ENCODE results near the gene PIK3R5. TPM values are rescaled to one million over a fixed set of nuclear protein-coding genes. Genes with fewer than 3 reads are reported as not detected.

PIK3R5 gene
- total RNA-seq, 1 experiment from 2014 or later, result not detected

DNA sequence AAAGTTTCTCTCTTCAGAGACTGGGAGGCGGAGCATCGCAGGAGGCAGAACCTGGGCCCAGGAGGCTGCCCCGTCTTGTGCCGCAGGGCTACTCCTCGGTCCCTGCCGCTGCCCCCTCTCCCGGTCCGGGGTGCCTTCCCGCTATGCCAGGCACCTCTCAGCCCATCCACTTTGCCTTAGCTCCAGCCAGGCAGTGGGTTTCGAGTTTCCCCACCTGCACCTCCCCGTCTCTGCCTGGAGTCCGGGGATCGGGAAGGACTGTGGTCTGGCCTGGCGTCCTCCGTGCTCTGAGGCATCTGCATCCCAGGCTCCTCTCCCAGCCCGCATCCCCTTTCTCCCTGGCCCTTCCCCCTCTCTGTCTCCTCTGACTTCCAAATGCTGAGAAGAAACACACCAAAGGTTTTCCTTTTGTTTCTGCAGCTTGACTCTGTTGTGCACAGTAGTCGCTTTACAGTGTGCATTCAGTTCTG, 71.3 kb downstream of the PIK3R5 start:
- DNase-seq, result no peak
- H3K27ac Mint-ChIP-seq (ENCODE audit: unreplicated experiment), result no peak overlapping the region
- H3K4me1 Mint-ChIP-seq (ENCODE audit: low read depth, unreplicated experiment), result peaks cover 8% of the 10 kb centered on the region
- BruUV-seq (replicated peaks), result no TSS peak
- intact Hi-C loops (cut with micrococcal nuclease; ENCODE audit: unreplicated experiment), result loop anchor here (2.0 kb wide), 2 partner anchors 95 to 139 kb away; partner anchors contain the start of gene MFSD6L
- TF ChIP-seq, protein P1, sequence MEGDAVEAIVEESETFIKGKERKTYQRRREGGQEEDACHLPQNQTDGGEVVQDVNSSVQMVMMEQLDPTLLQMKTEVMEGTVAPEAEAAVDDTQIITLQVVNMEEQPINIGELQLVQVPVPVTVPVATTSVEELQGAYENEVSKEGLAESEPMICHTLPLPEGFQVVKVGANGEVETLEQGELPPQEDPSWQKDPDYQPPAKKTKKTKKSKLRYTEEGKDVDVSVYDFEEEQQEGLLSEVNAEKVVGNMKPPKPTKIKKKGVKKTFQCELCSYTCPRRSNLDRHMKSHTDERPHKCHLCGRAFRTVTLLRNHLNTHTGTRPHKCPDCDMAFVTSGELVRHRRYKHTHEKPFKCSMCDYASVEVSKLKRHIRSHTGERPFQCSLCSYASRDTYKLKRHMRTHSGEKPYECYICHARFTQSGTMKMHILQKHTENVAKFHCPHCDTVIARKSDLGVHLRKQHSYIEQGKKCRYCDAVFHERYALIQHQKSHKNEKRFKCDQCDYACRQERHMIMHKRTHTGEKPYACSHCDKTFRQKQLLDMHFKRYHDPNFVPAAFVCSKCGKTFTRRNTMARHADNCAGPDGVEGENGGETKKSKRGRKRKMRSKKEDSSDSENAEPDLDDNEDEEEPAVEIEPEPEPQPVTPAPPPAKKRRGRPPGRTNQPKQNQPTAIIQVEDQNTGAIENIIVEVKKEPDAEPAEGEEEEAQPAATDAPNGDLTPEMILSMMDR (IDR thresholded peaks at IDR 0.05; ENCODE audit: unreplicated experiment), result no peak
- H3K36me3 Mint-ChIP-seq (ENCODE audit: insufficient read depth, unreplicated experiment), result no peaks in the 10 kb centered on the region
- CTCF ChIA-PET, result interaction anchor here (1.8 kb wide), 1 partner anchor 95 kb away, joined by 10 read pairs; the partner anchor contains the start of gene MFSD6L
- H3K9me3 Mint-ChIP-seq (ENCODE audit: low read depth, unreplicated experiment), result no peaks in the 10 kb centered on the region
- peaks cover 57% of the 10 kb centered on the region for H3K27me3 Mint-ChIP-seq (ENCODE audit: unreplicated experiment)
- H3K4me3 Mint-ChIP-seq (ENCODE audit: low read depth, unreplicated experiment), result no peak overlapping the region

DNA sequence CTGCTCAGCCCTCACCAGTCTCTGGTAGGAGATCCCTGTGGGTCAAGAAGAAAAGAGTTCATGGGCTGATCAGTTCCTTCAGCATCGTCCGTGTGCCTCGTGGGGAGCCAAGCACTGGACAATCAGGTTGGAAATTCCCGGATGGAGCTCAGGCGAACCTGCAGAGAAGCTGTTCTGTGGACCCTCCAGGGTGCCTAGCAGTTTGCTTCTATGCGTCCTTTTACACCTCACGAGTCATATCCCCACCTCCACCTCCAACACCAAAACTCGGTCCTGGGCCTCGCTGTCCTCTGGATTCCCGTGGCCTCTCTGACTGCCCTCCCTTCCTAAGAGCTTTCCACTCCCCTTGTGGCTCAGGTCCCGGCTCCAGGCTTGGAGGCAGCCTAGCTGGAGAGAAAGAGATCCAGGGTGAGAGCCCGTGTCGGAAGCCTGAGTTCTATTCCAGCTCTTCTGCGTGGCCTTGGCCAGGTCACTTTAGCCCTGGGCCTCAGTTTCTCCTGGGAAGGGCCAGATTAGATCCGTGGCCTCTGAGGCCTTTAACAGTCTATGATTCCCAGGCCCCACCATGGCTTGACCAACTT, 71.8 kb downstream of the PIK3R5 start:
- no peak for DNase-seq

DNA sequence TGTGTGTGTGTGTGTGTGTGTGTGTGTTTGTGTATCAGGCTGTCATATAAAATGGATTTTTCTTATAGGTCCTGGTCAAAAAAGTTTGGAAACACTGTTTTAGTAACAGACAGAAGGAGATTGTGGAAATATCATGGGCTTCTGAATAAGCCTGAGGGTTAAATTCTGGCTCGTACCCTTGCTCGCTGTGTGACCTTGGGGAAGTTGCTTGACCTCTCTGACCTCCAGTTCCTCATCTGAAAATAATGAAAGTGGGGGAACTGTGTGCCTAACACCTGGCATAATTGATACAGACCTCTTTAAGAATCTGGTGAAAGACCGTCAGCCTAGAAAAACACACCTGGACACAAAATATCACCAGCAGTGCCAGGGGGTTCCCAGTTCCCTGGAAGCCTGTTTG, 72.4 kb downstream of the PIK3R5 start:
- TF ChIP-seq, protein P1 (IDR thresholded peaks at IDR 0.05; ENCODE audit: unreplicated experiment), result no peak
- H3K36me3 Mint-ChIP-seq (ENCODE audit: insufficient read depth, unreplicated experiment), result no peaks in the 10 kb centered on the region
- intact Hi-C loops (cut with micrococcal nuclease; ENCODE audit: unreplicated experiment), result no loop called here
- H3K27me3 Mint-ChIP-seq (ENCODE audit: unreplicated experiment), result peaks cover 50% of the 10 kb centered on the region
- H3K27ac Mint-ChIP-seq (ENCODE audit: unreplicated experiment), result no peak overlapping the region
- no peak overlapping the region for H3K4me3 Mint-ChIP-seq (ENCODE audit: low read depth, unreplicated experiment)
- no peaks in the 10 kb centered on the region for H3K9me3 Mint-ChIP-seq (ENCODE audit: low read depth, unreplicated experiment)
- CTCF ChIA-PET, result interaction anchor here (0.6 kb wide), 1 partner anchor 834 kb away, joined by 3 read pairs; no protein-coding TSS in a partner anchor
- DNase-seq, result no peak
- H3K4me1 Mint-ChIP-seq (ENCODE audit: low read depth, unreplicated experiment), result peaks cover 8% of the 10 kb centered on the region
- BruUV-seq (replicated peaks), result no TSS peak

More for the DNA sequence above, 71.8 kb downstream of the PIK3R5 start:
- intact Hi-C loops (cut with micrococcal nuclease; ENCODE audit: unreplicated experiment), result loop anchor here (2.0 kb wide), 2 partner anchors 95 to 139 kb away; partner anchors contain the start of gene MFSD6L
- CTCF ChIA-PET, result interaction anchor here (0.6 kb wide), 1 partner anchor 835 kb away, joined by 3 read pairs; no protein-coding TSS in a partner anchor
- Mint-ChIP-seq H3K27ac (ENCODE audit: unreplicated experiment) (no peak overlapping the region), H3K9me3 (ENCODE audit: low read depth, unreplicated experiment) (no peaks in the 10 kb centered on the region), H3K36me3 (ENCODE audit: insufficient read depth, unreplicated experiment) (no peaks in the 10 kb centered on the region), H3K4me1 (ENCODE audit: low read depth, unreplicated experiment) (peaks cover 8% of the 10 kb centered on the region), H3K4me3 (ENCODE audit: low read depth, unreplicated experiment) (no peak overlapping the region), H3K27me3 (ENCODE audit: unreplicated experiment) (peaks cover 57% of the 10 kb centered on the region)
- no TSS peak for BruUV-seq (replicated peaks)
- TF ChIP-seq, protein P1 (IDR thresholded peaks at IDR 0.05; ENCODE audit: unreplicated experiment), result no peak

DNA sequence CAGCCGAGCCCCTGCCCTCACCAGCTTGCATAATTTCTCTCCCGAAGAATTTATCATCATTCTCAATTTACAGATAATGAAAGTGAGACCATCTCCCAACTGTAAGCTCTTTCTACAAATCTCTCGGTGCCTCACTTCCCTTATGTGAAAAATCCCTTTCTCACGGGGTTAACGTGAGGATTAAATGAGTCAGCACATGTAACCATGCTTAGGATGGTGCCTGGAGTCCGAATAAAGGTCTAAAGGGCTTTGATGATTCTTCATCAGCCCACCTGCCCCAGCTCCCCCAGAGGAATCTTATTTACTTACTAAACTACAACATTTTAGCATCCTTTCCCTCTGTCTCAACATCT, 73.2 kb downstream of the PIK3R5 start:
- Mint-ChIP-seq H3K36me3 (ENCODE audit: insufficient read depth, unreplicated experiment) (no peaks in the 10 kb centered on the region), H3K9me3 (ENCODE audit: low read depth, unreplicated experiment) (no peaks in the 10 kb centered on the region), H3K27ac (ENCODE audit: unreplicated experiment) (no peak overlapping the region), H3K4me3 (ENCODE audit: low read depth, unreplicated experiment) (no peak overlapping the region), H3K4me1 (ENCODE audit: low read depth, unreplicated experiment) (peaks cover 8% of the 10 kb centered on the region), H3K27me3 (ENCODE audit: unreplicated experiment) (peaks cover 43% of the 10 kb centered on the region)
- intact Hi-C loops (cut with micrococcal nuclease; ENCODE audit: unreplicated experiment), result no loop called here
- TF ChIP-seq, protein P1 (IDR thresholded peaks at IDR 0.05; ENCODE audit: unreplicated experiment), result no peak
- no TSS peak for BruUV-seq (replicated peaks)
- CTCF ChIA-PET, result no interaction called here
- no peak for DNase-seq

Measured in Calu3 (cell line).